ENCODE data around the gene OSBPL5.

DNA sequence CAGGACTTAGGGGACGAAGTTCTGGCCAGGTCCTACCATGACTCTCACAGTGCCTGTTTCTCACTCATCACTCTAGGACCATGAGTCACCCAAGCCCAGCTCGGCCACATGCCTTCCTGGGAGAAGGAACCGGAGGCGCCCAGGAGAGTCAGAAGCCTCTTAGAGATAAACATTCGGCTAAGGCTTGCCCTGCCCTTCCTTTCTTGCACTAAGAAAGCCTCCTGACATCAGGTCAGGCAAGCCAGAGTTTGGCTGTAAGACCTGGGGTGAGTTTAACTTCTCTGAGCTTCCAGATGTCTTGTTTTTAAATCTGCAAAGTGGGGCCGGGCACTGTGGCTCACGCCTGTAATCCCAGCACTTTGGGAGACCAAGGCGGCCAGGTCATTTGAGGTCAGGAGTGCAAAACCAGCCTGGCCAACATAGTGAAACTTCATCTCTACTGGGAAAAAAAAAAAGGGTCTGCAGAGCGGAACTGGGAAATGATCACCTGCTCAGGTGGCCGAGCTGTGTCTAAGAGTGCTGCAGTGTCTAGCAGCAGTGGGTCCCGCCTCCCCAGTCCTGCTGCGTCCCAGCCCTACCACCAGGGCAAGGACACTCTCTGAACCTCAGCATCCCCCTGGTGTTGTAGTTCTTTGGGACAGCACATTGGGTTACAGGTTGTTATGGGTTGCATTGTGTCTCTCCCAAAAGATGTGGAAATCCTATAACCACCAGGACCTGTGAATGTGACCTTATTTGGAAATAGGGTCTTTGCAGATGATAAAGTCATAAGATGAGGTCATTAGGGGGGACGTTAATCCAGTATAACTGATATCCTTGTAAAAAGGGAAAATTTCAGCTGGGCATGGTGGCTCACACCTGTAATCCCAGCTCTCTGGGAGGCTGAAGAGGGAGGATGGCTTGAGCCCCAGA lies 106.1 kb downstream of the OSBPL5 start:
- TF ChIP-seq ZNF274 (IDR thresholded peaks at IDR 0.05; ENCODE audit: low read depth, low read length) (no peak), YY1 (IDR thresholded peaks at IDR 0.05; ENCODE audit: insufficient read depth, insufficient read length) (no peak)
